Mucosa of stomach (tissue), 1 donor: Measurements from ENCODE around the gene SFTPD.

ENCODE experiments used
- H3K27me3 ChIP-seq: one replicate; pipeline ENCODE4 v1.7.0; 2013; ENCODE audit warnings: mild to moderate bottlenecking, low read length; ENCODE audit not compliant: control insufficient read depth, insufficient read depth
- H3K36me3 ChIP-seq: one replicate; pipeline ENCODE4 v1.7.0; 2013; ENCODE audit warnings: low read length; ENCODE audit not compliant: control insufficient read depth, insufficient read depth
- H3K4me1 ChIP-seq: one replicate; pipeline ENCODE4 v1.7.0; 2013; ENCODE audit warnings: mild to moderate bottlenecking, low read length; ENCODE audit not compliant: control insufficient read depth, insufficient read depth
- H3K4me3 ChIP-seq: one replicate; pipeline ENCODE4 v1.7.0; 2013; ENCODE audit warnings: low read length
- H3K9ac ChIP-seq: one replicate; pipeline ENCODE4 v1.7.0; 2013; ENCODE audit warnings: mild to moderate bottlenecking, low read length, moderate library complexity
- H3K9me3 ChIP-seq: one replicate; pipeline ENCODE4 v1.7.0; 2013; ENCODE audit warnings: mild to moderate bottlenecking, low read length, moderate library complexity; ENCODE audit not compliant: control insufficient read depth
- donor health status: Pancreatic carcinoma.

Gene SFTPD

DNA sequence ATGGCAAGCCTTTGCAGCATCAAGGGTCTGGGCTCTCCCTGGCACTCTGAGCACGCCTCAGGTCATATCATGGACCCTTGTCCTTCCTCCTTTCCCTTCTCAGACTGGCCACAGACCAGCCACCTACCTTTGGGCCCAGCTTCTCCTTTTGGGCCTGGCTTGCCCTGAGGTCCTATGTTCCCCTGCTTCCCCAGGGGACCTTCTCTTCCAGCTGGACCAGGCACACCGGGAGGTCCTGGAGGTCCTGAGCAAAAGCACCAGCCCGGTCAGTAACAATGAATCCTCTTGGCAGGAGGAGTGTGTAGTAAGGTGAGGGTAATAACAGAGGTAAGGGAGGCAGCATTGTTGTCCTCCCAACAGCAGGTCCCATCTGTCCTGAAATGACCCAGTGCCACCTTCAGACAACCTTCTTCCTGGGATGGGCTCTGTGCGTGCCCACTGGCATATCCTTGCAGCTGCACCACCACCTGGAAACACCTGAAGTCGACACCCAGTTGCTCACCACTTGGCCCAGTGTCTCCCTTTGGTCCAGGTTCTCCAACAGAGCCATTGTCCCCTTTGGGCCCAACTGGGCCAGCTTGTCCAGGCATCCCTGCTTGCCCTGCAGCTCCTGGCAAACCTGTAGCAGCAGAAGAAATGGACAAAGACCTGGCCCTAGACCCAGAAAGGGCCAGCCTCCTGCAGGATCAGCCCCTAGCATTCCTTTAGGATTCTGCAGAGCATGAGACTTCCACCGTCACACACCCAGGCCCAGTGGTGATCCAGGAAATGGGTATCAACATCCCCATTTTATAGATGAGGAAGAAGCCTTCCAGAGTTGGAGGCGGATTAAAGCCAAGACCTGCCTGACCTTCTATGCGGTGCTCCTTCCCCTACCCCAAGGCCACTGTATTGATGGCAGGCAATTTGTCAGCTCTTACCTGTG lies 6.4 kb downstream of the SFTPD start:
- no peak overlapping the region for H3K4me3 ChIP-seq

DNA sequence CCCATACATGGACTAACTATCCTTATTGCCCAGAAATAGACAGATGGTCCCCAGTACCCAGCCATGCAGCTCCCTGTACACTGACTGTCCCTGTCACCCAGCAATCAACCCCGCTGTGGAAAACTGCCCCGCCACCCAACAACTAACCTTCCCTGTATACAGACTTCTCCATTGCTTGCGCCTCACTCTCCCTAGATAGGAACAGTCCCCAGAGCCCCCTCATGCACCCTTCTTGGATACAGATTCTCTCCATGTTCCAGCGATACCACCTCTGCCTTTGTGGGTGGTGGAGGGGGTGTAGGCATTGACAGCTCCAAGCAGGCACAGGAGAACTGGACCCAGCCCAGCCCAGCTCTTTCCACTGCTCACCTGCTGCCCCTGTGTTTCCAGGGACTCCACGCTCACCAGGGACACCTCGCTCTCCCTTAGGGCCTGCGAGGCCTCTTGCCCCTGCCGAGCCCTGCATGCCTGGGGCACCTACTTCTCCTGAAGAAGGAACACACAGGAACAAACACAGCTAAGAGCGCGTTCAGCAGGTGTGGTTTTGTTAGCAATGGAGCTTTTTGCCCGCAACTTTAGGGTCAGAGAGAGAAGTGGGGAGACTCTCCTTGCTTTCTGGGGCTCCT lies 7.2 kb downstream of the SFTPD start:
- Histone ChIP-seq H3K27me3 (peaks cover 10% of the 10 kb centered on the region), H3K36me3 (no peaks in the 10 kb centered on the region), H3K9me3 (no peaks in the 10 kb centered on the region), H3K9ac (no peak overlapping the region), H3K4me3 (no peak overlapping the region), H3K4me1 (no peaks in the 10 kb centered on the region)

More for the DNA sequence above, 6.4 kb downstream of the SFTPD start:
- Histone ChIP-seq H3K27me3 (peaks cover 10% of the 10 kb centered on the region), H3K9ac (no peak overlapping the region), H3K4me1 (no peaks in the 10 kb centered on the region), H3K36me3 (no peaks in the 10 kb centered on the region), H3K9me3 (no peaks in the 10 kb centered on the region)

DNA sequence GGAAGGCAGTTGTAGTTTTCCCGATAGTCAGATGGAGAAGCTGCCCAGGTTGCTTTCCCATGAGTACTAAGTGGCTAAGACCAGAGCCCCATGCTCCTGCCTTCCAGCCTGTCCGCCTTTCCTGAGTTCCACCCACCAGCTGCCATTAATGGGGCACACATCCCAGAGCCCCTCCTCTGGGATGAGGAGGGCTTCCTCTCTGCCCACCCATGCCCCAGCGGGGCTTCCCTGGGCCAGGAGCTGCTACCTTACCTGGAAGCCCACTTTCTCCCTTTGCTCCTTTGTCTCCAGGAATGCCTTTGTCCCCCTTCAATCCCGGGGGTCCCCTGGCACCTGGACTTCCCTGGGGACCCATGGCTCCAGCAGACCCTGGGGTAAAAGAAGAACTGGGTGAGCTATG lies 7.8 kb downstream of the SFTPD start:
- no peaks in the 10 kb centered on the region for H3K36me3 ChIP-seq
- H3K4me3 ChIP-seq: no peak overlapping the region
- peaks cover 10% of the 10 kb centered on the region for H3K27me3 ChIP-seq
- no peak overlapping the region for H3K9ac ChIP-seq
- no peaks in the 10 kb centered on the region for H3K9me3 ChIP-seq
- H3K4me1 ChIP-seq: no peaks in the 10 kb centered on the region

DNA sequence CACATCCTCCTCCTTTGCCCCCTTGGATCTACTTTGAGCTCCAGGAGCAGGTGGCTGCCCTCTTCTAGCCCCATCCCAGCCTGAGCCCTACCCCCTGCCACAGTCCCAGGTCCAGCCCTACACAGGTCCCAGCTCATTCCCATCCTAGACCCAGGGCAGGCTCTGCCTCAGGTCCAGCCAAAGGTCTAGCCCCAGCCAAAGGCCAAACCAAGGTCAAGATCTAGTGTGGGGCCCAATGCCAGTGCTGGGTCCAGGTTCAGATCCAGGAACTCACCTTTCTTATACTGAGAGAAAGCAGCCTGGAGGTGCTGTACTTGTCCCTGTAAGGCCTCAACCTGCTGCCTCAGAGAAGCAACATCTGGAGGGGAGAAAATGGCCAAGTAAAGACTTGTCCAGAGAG lies 8.5 kb downstream of the SFTPD start:
- H3K36me3 ChIP-seq: no peaks in the 10 kb centered on the region
- no peaks in the 10 kb centered on the region for H3K4me1 ChIP-seq
- H3K9ac ChIP-seq: no peak overlapping the region
- H3K27me3 ChIP-seq: peaks cover 10% of the 10 kb centered on the region
- H3K9me3 ChIP-seq: no peaks in the 10 kb centered on the region
- no peak overlapping the region for H3K4me3 ChIP-seq

DNA sequence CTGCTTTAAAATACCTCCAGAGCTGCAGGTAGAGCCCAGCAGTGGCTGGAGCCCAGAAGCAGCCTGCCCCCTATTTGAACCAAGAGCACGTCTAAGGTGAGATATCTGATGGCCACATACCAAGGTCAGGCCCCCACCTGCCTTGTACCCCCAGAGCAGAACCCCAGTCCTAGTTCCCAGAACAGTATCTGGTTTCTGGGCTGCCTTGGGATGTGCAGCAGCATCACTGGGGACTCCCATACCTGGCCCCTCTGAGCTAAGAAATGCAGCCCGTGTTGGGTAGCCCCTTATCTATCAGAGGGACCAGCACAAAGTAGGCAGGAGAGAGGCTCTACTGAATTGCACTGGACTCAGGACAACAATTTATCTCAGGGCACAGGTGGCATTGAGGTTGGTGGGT lies 8.9 kb downstream of the SFTPD start:
- H3K4me1 ChIP-seq: no peaks in the 10 kb centered on the region
- no peaks in the 10 kb centered on the region for H3K36me3 ChIP-seq
- no peak overlapping the region for H3K9ac ChIP-seq

DNA sequence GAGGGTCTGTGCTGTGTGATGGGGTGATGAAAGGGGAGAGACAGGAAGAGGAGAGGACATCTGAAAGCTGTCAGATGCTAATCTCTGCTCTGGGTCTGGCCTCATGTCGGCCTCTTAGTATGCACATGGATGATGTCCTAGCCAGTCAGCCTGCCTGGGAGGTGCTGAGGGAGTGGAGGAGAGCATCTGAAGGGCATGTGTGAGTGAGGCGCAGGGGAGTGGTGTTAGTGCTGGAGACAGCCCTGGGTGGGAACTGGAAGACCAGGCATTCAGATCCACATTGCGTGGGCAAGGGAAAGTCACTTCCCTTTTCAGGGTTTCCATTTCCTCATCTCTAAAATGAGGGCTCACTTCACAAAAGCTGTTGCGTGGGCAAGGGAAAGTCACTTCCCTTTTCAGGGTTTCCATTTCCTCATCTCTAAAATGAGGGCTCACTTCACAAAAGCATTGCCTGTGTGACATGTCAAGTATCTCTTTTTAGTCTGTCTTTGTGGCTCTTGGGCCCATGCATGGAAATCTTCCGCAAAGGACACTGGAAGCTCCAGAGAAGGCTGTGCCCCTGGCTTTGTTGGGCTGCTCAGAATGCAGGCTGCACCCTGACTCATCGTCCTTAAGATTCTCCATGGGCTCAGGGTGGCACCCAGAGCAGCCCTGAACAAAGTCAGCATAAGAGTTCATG lies 10.0 kb downstream of the SFTPD start:
- peaks cover 6% of the 10 kb centered on the region for H3K27me3 ChIP-seq
- H3K4me3 ChIP-seq: no peak overlapping the region
- no peaks in the 10 kb centered on the region for H3K9me3 ChIP-seq
- H3K36me3 ChIP-seq: no peaks in the 10 kb centered on the region
- no peak overlapping the region for H3K9ac ChIP-seq
- no peaks in the 10 kb centered on the region for H3K4me1 ChIP-seq

More for the DNA sequence above, 8.9 kb downstream of the SFTPD start:
- no peak overlapping the region for H3K4me3 ChIP-seq
- H3K27me3 ChIP-seq: peaks cover 10% of the 10 kb centered on the region
- H3K9me3 ChIP-seq: no peaks in the 10 kb centered on the region

DNA sequence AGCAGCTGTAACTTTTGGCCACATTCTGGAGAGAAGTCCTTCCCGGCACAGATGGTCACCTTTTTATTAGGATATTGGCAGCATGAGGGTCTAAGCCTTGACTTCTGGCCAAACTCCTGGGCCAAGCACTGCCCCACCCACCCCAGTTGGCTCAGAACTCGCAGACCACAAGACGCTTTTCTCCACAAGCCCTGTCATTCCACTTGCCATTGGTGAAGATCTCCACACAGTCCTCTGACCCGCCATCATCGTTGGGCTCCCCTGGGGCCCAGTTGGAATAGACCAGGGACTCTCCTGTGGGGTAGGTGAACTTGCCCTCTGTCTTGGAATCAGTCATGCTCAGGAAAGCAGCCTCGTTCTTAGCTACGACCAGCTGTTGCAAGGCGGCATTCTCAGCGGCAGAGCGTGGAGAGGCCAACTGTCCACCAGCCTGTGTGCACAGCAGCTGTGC lies 11.2 kb downstream of the SFTPD start:
- H3K9ac ChIP-seq: no peak overlapping the region
- no peak overlapping the region for H3K4me3 ChIP-seq
- H3K27me3 ChIP-seq: no peaks in the 10 kb centered on the region
- no peaks in the 10 kb centered on the region for H3K4me1 ChIP-seq
- no peaks in the 10 kb centered on the region for H3K9me3 ChIP-seq
- no peaks in the 10 kb centered on the region for H3K36me3 ChIP-seq

DNA sequence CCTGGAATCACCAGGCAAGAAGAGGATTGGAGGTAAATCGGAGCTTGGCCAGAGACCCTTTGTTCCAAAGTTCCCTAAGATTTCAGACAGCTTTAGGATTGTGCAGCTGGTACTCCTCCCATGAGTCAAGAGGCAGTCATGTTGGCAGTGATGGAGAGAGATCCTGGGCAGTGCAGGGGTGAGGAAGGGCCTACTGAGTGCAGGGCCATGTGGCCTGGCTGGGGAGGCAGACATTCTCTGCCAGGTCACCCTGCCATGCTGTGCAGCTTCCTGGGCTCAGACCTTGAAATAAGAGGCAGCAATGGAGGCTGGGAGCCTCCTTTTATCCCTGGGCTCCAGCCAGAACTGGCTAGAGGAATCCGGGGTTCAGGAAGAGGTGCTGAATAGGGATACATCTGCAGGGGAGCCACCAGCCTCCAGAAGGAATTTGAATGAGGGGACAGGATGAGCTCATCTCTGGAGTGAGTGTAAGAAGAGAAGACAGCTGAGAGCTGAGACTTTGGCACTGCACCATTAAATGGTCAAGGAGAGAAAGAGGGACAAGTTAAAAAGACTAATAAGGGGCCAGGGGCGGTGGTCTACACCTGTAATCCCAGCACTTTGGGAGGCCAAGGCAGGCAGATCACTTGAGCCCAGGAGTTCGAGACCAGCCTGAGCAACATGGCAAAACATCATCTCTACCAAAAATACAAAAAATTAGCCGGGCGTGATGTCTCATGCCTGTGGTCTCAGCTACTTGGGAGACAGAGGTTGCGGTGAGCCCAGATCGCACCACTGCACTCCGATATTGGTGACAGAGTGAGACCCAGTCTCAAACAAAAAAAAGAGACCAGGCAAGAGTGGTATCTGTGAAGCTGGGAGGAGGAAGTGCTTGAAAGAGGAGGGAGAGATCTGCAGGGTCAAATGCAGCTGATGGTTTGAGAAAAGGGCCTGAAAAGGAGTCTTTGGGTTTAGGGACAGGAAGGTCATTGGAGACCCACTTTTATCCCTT lies 12.0 kb downstream of the SFTPD start:
- Histone ChIP-seq H3K4me1 (no peaks in the 10 kb centered on the region), H3K4me3 (no peak overlapping the region), H3K36me3 (no peaks in the 10 kb centered on the region), H3K9me3 (no peaks in the 10 kb centered on the region), H3K9ac (no peak overlapping the region), H3K27me3 (no peaks in the 10 kb centered on the region)

DNA sequence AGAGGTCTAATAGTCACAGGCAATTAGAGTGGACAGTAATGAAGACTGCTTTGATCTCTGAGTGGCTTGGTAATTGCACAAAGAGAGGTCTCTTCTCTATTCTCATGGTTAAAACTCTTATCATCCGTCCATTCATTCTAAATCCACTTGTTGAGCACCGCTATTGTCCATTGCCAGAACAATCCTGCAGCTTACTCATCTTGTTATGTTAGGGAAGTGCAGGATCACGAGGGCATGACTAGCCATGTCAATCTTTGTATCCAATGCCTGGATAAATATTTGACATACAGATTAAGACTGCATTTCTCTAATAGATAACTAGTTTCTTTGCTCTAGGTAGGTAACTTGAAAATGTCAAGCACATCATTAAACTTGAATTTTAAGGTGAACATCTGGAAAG lies 14.9 kb downstream of the SFTPD start:
- Histone ChIP-seq H3K4me3 (no peak overlapping the region), H3K4me1 (no peaks in the 10 kb centered on the region), H3K9ac (no peak overlapping the region), H3K9me3 (no peaks in the 10 kb centered on the region), H3K27me3 (peaks cover 12% of the 10 kb centered on the region), H3K36me3 (no peaks in the 10 kb centered on the region)

DNA sequence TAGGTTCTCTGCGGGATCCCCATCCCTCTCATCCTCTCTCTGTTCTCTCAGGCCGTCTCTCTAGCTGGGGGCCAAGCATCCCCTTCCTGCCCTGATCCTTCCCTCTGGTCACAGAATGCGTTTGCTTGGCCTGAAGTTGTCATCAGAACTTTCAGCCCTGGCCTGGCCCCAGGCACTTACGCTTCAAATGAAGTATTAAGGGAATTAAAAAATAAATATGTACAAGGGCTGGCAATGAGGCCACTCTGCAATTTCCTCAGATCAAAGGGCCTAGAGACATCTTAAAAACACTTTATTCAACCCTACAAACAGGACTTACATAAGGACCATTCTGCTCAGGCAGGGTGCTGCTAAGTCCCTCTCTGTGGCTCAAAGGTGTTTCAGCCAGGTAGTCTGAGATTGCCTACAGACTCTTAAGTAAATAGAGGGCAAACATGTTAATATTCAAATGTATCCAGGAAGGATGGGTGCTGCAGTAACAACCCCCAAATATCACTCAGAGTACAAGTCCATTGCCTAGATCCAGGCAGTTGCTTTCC lies 16.0 kb downstream of the SFTPD start:
- H3K27me3 ChIP-seq: peaks cover 12% of the 10 kb centered on the region
- H3K9ac ChIP-seq: no peak overlapping the region
- no peak overlapping the region for H3K4me3 ChIP-seq
- H3K9me3 ChIP-seq: no peaks in the 10 kb centered on the region
- H3K4me1 ChIP-seq: no peaks in the 10 kb centered on the region
- H3K36me3 ChIP-seq: no peaks in the 10 kb centered on the region

DNA sequence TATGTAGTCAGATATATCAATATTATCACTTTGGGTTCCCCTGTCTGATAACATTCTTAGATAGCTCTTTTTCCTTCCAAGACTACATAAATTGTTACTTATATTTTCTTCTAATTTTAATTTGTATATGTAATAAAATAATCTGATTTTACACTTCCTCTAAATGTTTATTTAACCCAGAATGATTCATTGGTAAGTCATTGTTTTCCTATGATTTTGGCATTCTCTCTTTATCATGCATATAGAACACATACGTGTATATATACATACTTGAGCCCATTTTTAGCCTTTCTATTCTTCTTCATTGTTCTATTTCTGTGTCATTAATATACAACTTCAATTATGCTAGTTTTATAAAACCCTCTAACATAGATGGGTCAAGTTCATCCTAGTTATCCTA lies 16.6 kb downstream of the SFTPD start:
- Histone ChIP-seq H3K4me3 (no peak overlapping the region), H3K27me3 (peaks cover 12% of the 10 kb centered on the region), H3K4me1 (no peaks in the 10 kb centered on the region), H3K36me3 (no peaks in the 10 kb centered on the region), H3K9ac (no peak overlapping the region), H3K9me3 (no peaks in the 10 kb centered on the region)
